C4-2B (cell line): ENCODE data around the gene TSPAN2.

Experiments
- ZFX ChIP-seq: fragments of 450-650 bp; IDR thresholded peaks from 2 replicates; pipeline ENCODE4 v1.6.1; 2017
- TF ChIP-seq, protein P1 (sequence below): fragments of 450-650 bp; conservative IDR thresholded peaks from 2 replicates; pipeline ENCODE4 v1.5.1; 2017; ENCODE audit warnings: mild to moderate bottlenecking

DNA sequence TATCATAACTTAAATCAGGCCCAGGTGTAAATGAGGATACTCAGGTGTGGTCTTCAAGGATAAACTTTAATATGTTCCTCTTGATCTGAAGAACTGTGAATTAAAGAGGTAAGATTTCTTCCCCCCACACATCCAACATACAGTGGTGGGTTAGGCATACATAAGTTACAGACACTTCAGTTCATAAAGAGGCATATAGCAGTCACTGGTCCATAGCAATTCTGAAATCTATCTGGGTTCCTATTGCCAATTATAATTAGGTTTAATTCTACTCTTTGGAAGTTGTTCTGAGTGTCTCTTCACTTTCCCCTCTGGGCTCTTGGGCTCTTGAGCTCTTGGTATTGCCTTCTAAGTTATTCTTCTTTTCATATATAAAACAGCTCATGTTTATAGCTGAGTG lies 32.5 kb upstream of the TSPAN2 start:
- TF ChIP-seq, protein P1, sequence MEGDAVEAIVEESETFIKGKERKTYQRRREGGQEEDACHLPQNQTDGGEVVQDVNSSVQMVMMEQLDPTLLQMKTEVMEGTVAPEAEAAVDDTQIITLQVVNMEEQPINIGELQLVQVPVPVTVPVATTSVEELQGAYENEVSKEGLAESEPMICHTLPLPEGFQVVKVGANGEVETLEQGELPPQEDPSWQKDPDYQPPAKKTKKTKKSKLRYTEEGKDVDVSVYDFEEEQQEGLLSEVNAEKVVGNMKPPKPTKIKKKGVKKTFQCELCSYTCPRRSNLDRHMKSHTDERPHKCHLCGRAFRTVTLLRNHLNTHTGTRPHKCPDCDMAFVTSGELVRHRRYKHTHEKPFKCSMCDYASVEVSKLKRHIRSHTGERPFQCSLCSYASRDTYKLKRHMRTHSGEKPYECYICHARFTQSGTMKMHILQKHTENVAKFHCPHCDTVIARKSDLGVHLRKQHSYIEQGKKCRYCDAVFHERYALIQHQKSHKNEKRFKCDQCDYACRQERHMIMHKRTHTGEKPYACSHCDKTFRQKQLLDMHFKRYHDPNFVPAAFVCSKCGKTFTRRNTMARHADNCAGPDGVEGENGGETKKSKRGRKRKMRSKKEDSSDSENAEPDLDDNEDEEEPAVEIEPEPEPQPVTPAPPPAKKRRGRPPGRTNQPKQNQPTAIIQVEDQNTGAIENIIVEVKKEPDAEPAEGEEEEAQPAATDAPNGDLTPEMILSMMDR, result no peak
- no peak for TF ChIP-seq ZFX
